Activated CD4-positive, alpha-beta T cell treated with anti-CD3 and anti-CD28 coated beads, Interleukin-2, amount 10 ng/mL, durations not matched to agents 24 days and 14 days (primary cell): ENCODE measurements around the gene MEN1. TPM values are rescaled to one million over a fixed set of nuclear protein-coding genes. Genes with fewer than 3 reads are reported as not detected.

ENCODE experiments used
- DNase-seq: peaks from one replicate; pipeline ENCODE4 v3.0.0; 2022
- H3K27ac Mint-ChIP-seq: one replicate; pipeline ENCODE4 v1.8.0; 2022; ENCODE audit warnings: mild to moderate bottlenecking, mixed read lengths
- H3K27me3 Mint-ChIP-seq: one replicate; pipeline ENCODE4 v1.8.0; 2022; ENCODE audit warnings: mixed read lengths
- H3K36me3 Mint-ChIP-seq: one replicate; pipeline ENCODE4 v1.8.0; 2022; ENCODE audit warnings: low read depth, mild to moderate bottlenecking, mixed read lengths
- H3K4me1 Mint-ChIP-seq: one replicate; pipeline ENCODE4 v1.8.0; 2021; ENCODE audit warnings: mixed read lengths
- H3K4me3 Mint-ChIP-seq: one replicate; pipeline ENCODE4 v1.8.0; 2022; ENCODE audit warnings: mild to moderate bottlenecking, moderate library complexity, mixed read lengths
- H3K9me3 Mint-ChIP-seq: one replicate; pipeline ENCODE4 v1.8.0; 2021; ENCODE audit warnings: mixed read lengths
- intact Hi-C: fragments of 100-400 bp; cut with micrococcal nuclease; formaldehyde crosslinking; loops from one replicate; pipeline ENCODE4 v1.15.1; 2023
- total RNA-seq: library from RNA; stranded (reverse); gene quantifications from 2 replicates; pipeline ENCODE4 v1.2.3, GENCODE V29; 2022

The MEN1 gene
- total RNA-seq, 1 donor from 2014 or later: 36.7 TPM

GRCh38 chr11:64766881-64767280 is 43.5 kb downstream of the MEN1 start:
- intact Hi-C loops: loop anchor here (1.0 kb wide), 1 partner anchor 23 kb away; the partner anchor contains the start of gene RASGRP2
- Mint-ChIP-seq H3K36me3 (peaks cover 87% of the 10 kb centered on the region), H3K9me3 (no peaks in the 10 kb centered on the region), H3K4me1 (peaks cover 70% of the 10 kb centered on the region), H3K27ac (no peak overlapping the region), H3K4me3 (peak overlapping the region; percentile 6), H3K27me3 (no peaks in the 10 kb centered on the region)
- no peak for DNase-seq

GRCh38 chr11:64765851-64766665 is 44.3 kb downstream of the MEN1 start:
- intact Hi-C loops: loop anchor here (2.0 kb wide), 1 partner anchor 13 kb away; the partner anchor contains the start of gene SF1
- Mint-ChIP-seq H3K4me3 (peak overlapping the region; percentile 72), H3K4me1 (peaks cover 71% of the 10 kb centered on the region), H3K9me3 (no peaks in the 10 kb centered on the region), H3K36me3 (peaks cover 82% of the 10 kb centered on the region), H3K27ac (no peak overlapping the region), H3K27me3 (no peaks in the 10 kb centered on the region)
- DNase-seq: no peak

GRCh38 chr11:64765291-64765850 is 45.0 kb downstream of the MEN1 start:
- no peak for DNase-seq
- intact Hi-C loops: loop anchor here (2.0 kb wide), 1 partner anchor 13 kb away; the partner anchor contains the start of gene SF1
- peaks cover 75% of the 10 kb centered on the region for H3K4me1 Mint-ChIP-seq
- H3K9me3 Mint-ChIP-seq: no peaks in the 10 kb centered on the region
- H3K36me3 Mint-ChIP-seq: peaks cover 78% of the 10 kb centered on the region
- no peaks in the 10 kb centered on the region for H3K27me3 Mint-ChIP-seq
- peak overlapping the region; percentile 72 for H3K4me3 Mint-ChIP-seq
- H3K27ac Mint-ChIP-seq: peak overlapping the region; percentile 74

GRCh38 chr11:64764753-64765152 is 45.6 kb downstream of the MEN1 start:
- no peak for DNase-seq
- intact Hi-C loops: loop anchor here (2.0 kb wide), 1 partner anchor 14 kb away; the partner anchor contains the start of gene SF1
- H3K4me3 Mint-ChIP-seq: peak overlapping the region; percentile 72

GRCh38 chr11:64764040-64764611 is 46.2 kb downstream of the MEN1 start:
- peak overlapping the region; percentile 72 for H3K4me3 Mint-ChIP-seq
- H3K9me3 Mint-ChIP-seq: no peaks in the 10 kb centered on the region
- H3K36me3 Mint-ChIP-seq: peaks cover 69% of the 10 kb centered on the region
- peaks cover 74% of the 10 kb centered on the region for H3K4me1 Mint-ChIP-seq
- H3K27me3 Mint-ChIP-seq: no peaks in the 10 kb centered on the region
- intact Hi-C loops: loop anchor here (2.0 kb wide), 1 partner anchor 15 kb away; the partner anchor contains the start of gene SF1
- peak overlapping the region; percentile 74 for H3K27ac Mint-ChIP-seq
- DNase-seq: peak; percentile 88

More at GRCh38 chr11:64764753-64765152, 45.6 kb downstream of the MEN1 start:
- Mint-ChIP-seq H3K9me3 (no peaks in the 10 kb centered on the region), H3K27ac (peak overlapping the region; percentile 74), H3K36me3 (peaks cover 76% of the 10 kb centered on the region), H3K27me3 (no peaks in the 10 kb centered on the region), H3K4me1 (peaks cover 77% of the 10 kb centered on the region)

- Mint-ChIP-seq H3K36me3 (peaks cover 64% of the 10 kb centered on the region), H3K4me3 (peak overlapping the region; percentile 72), H3K9me3 (no peaks in the 10 kb centered on the region), H3K27me3 (no peaks in the 10 kb centered on the region), H3K4me1 (peaks cover 72% of the 10 kb centered on the region), H3K27ac (peak overlapping the region; percentile 74)
- intact Hi-C loops: loop anchor here (2.0 kb wide), 1 partner anchor 15 kb away; the partner anchor contains the start of gene SF1
- no peak for DNase-seq
Observed at GRCh38 chr11:64763526-64764039, 46.8 kb downstream of the MEN1 start.

GRCh38 chr11:64762674-64763525 is 47.5 kb downstream of the MEN1 start:
- no peaks in the 10 kb centered on the region for H3K9me3 Mint-ChIP-seq
- H3K4me3 Mint-ChIP-seq: peak overlapping the region; percentile 72
- peak overlapping the region; percentile 74 for H3K27ac Mint-ChIP-seq
- H3K4me1 Mint-ChIP-seq: peaks cover 66% of the 10 kb centered on the region
- peaks cover 57% of the 10 kb centered on the region for H3K36me3 Mint-ChIP-seq
- H3K27me3 Mint-ChIP-seq: no peaks in the 10 kb centered on the region
- intact Hi-C loops: no loop called here
- DNase-seq: peak; percentile 78

GRCh38 chr11:64762277-64762673 is 48.1 kb downstream of the MEN1 start:
- intact Hi-C loops: no loop called here
- H3K36me3 Mint-ChIP-seq: peaks cover 53% of the 10 kb centered on the region
- H3K27ac Mint-ChIP-seq: peak overlapping the region; percentile 74
- H3K4me1 Mint-ChIP-seq: peaks cover 64% of the 10 kb centered on the region
- H3K27me3 Mint-ChIP-seq: no peaks in the 10 kb centered on the region
- peak overlapping the region; percentile 72 for H3K4me3 Mint-ChIP-seq
- DNase-seq: no peak
- no peaks in the 10 kb centered on the region for H3K9me3 Mint-ChIP-seq

- peak overlapping the region; percentile 86 for H3K27ac Mint-ChIP-seq
- DNase-seq: peak; percentile 74
- H3K27me3 Mint-ChIP-seq: no peaks in the 10 kb centered on the region
- H3K9me3 Mint-ChIP-seq: no peaks in the 10 kb centered on the region
- H3K36me3 Mint-ChIP-seq: peaks cover 43% of the 10 kb centered on the region
- H3K4me1 Mint-ChIP-seq: peaks cover 56% of the 10 kb centered on the region
- peak overlapping the region; percentile 74 for H3K4me3 Mint-ChIP-seq
- intact Hi-C loops: no loop called here
Observed at GRCh38 chr11:64760759-64761420, 49.5 kb downstream of the MEN1 start.

GRCh38 chr11:64759722-64760719 is 50.3 kb downstream of the MEN1 start, which contains the start of gene PYGM:
Gene PYGM (minus strand): TSS chr11:64759974. CDS start chr11:64759898, 76 bp downstream.
- H3K9me3 Mint-ChIP-seq: no peaks in the 10 kb centered on the region
- peaks cover 49% of the 10 kb centered on the region for H3K4me1 Mint-ChIP-seq
- intact Hi-C loops: no loop called here

GRCh38 chr11:64759131-64759721 is 51.1 kb downstream of the MEN1 start:
- Mint-ChIP-seq H3K4me1 (peaks cover 42% of the 10 kb centered on the region), H3K9me3 (no peaks in the 10 kb centered on the region), H3K4me3 (no peak overlapping the region), H3K27me3 (no peaks in the 10 kb centered on the region), H3K36me3 (peaks cover 27% of the 10 kb centered on the region), H3K27ac (no peak overlapping the region)
- intact Hi-C loops: no loop called here
- no peak for DNase-seq

More at GRCh38 chr11:64759722-64760719, 50.3 kb downstream of the MEN1 start, which contains the start of gene PYGM:
- no peaks in the 10 kb centered on the region for H3K27me3 Mint-ChIP-seq
- DNase-seq: no peak
- peak within 1 kb of the TSS; percentile 86 for H3K27ac Mint-ChIP-seq
- H3K4me3 Mint-ChIP-seq: peak within 1 kb of the TSS; percentile 74
- peaks cover 35% of the 10 kb centered on the region for H3K36me3 Mint-ChIP-seq
